T-helper 2 cell treated with Interferon-gamma antibody and Interleukin-4, amounts not matched to agents 100 ng/mL and 5 ng/mL, for 36 hours (primary cell): ENCODE data around the gene ARMC12. TPM values are rescaled to one million over a fixed set of nuclear protein-coding genes. Genes with fewer than 3 reads are reported as not detected.
"Not testable (repeated sequence)": the region's sequence is repeated elsewhere in the genome, so short reads cannot be mapped to it uniquely, and the experiment has no call there.

ENCODE experiments used
- intact Hi-C: fragments of 100-400 bp; cut with micrococcal nuclease; formaldehyde crosslinking; loops from one replicate; pipeline ENCODE4 v1.15.1; 2023
- total RNA-seq: library from RNA; stranded (reverse); gene quantifications from 2 replicates; pipeline ENCODE4 v1.2.3, GENCODE V29; 2022

Gene ARMC12, protein sequence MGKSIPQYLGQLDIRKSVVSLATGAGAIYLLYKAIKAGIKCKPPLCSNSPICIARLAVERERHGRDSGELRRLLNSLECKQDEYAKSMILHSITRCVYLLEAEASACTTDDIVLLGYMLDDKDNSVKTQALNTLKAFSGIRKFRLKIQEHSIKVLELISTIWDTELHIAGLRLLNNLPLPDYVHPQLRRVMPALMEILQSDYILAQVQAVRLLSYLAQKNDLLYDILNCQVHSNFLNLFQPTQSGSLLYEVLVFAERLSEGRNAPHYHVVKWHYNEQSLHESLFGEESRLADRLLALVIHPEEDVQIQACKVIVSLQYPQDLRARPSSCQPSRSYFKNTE
- total RNA-seq, result 0.86 and 0.91 TPM in 2 replicates

DNA sequence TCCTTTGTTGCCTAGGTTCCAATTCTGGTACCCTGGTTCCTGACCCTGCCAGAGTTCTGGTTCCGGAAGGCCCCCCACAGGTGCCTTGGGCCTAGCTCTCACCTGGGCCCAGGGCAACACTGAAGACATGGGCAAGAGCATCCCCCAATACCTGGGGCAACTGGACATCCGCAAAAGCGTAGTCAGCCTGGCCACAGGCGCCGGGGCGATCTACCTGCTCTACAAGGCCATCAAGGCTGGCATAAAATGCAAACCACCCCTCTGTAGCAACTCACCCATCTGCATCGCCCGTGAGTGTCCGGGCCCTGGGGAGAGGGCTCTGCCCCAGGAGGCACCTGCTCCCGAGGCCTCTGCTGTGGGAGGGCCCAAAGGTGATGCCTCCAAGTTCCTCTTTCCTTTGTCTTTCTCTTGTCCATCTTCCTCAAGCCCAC lies at the start of gene ARMC12:
TSS of gene ARMC12 (plus strand) at position 51 of the 431 bp plus-strand sequence. CDS start at position 128, 77 bp downstream.
- intact Hi-C loops, result loop anchor here (1.0 kb wide), 2 partner anchors 153 to 214 kb away; no protein-coding TSS in a partner anchor

DNA sequence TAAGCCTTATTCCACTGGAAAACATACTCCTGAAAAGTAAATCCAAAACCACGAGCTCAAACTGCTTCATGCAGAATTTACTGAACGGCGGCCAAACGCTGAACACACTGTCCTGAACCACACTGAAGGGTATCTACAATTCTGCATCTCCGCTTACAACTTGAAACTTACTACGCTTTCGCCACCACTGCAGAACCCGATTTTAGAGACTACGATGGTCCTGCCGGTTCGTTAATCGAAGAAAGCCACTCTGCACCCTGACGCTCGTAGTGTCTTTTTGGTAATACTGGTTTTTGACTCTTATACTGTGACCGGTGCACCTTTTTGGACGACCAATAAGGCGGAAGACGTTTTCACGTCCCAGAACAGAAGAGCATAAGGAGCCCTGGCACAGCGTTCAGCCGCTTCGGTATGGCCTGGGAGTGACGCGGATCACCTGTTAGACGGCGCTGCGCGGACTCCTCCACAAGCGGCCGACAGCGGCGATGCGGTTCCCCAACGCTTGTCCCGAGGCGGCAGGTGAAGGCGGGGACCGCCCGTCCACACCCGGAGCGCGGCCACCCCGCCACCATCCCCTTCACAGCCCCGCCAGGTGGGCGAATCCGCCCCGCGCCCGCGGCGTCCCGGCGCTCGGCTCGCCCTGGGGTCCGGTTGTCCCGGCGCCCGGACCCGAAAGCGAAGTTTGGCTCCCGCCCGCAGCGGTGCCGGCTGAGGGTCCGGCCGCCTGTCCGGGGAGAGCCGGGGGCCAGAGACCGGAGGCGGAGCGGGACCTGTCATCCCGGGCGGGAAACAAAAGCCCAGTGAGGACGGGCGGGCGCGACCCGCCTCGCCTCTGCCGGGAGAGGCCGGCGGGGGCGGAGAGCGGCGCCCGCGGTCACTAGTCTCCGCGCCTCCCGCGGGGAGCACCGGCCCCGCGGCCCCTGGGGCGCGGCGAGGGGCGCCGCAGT lies 48.9 kb upstream of the ARMC12 start:
- intact Hi-C loops, result loop anchor here (1.0 to 2.0 kb wide), 3 partner anchors 19 to 103 kb away; no protein-coding TSS in a partner anchor

DNA sequence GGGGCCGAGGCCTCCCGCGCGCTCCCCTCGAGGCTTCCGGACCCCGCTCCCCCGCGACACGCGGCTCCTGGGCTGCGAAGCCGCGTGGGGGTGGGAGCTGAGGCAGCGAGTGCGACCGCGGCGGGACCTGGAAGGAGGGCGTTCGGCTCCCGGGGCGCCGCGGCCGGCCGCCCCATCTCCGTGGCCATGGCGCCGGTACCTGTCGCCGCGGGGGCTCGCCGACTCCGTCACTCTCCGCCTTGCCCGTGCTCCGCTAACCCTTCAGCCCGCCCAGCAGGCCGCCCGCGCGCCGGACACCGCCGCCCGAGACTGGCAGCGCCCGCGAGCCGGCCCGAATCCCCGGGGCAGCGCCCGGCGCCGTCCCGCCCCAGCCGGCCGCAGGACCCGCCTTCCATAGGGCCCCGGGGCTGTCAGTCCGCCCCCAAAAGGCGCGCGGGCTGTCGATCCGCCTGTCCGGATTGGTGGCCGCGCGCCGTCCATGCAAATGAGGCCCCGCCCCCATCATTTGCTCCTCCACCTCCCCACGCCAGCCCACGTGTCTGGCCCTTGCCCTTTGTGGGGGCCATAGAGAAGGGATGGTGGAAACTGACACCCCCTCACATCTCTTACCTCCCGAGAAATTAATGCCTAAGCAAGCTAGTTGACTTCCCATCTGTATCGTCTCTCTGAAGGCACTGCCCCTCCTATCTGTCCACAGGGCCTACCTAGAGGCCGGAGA lies 48.1 kb upstream of the ARMC12 start, which contains the start of gene FKBP5:
TSS of gene FKBP5 (minus strand) at position 311 of the 718 bp plus-strand sequence. CDS start 46,091 bp downstream, outside the sequence.
- intact Hi-C loops, result loop anchor here (1.0 to 2.0 kb wide), 2 partner anchors 40 to 104 kb away; no protein-coding TSS in a partner anchor

DNA sequence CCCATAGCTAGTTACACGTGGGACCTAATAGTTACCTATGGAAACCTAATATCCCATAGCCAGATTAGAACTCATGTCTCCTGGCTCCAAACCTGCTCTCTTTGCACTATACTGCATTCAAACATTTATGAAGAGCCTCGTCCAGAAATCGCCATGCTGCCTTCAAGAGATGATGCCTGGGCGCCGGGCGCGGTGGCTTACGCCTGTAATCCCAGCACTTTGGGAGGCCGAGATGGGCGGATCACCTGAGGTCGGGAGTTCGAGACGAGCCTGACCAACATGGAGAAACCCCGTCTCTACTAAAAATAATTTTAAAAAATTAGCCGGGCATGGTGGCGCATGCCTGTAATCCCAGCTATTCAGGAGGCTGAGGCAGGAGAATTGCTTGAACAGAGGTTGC lies 46.8 kb upstream of the ARMC12 start:
- intact Hi-C loops, result not testable (repeated sequence)

DNA sequence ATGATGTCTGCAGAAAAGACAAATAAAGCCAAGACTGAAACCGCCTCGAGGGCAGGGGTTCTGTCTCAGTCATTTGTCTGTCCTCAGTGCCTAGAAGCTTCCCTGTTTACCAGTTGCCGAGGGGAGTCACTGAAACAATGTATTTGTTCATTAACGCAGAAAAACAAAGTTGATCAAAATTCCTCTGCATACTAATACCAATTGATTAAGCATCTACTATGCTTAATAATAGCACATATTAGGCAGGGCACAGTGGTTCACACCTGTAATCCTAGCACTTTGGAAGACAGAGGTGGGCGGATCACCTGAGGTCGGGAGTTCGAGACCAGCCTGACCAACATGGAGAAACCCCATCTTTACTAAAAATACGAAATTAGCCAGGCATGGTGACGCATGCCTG lies 46.3 kb upstream of the ARMC12 start:
- intact Hi-C loops, result no loop called here

DNA sequence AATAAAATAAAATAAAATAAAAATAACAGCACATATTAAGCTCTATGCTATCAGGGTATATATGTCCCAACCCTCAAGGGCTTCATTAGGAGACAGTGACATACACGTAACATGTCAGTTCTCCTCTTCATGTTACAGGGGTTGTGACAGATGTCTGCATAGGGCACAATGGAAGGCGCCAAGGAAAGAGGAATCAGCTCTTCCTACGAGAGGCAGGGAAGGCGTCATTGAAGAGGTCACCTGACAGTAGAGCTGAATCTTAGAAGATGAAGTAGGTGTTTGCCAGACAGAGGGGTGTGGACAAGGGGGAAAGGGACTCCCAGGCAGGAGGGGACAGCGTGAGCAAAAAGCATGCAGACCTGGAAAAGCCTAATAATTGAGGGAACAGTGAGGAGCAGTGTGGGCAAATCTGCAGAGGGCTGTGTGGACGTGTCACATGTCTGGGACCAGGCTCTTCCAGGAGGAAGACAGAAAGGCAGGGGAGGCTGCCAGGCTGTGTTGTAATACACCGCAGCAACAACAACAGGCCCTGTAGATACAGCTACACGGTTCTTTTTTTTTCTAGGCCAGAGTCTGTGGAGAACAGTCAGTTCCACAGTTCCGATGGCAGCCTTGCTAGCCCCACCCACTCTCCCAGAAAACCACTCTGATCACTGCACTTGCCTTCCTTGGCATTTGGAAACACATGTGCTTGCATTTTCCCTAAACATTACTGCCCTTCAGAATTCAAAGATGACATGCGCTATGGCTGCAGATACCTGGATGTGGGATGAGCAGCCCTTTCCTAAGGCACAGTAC lies 45.6 kb upstream of the ARMC12 start:
- intact Hi-C loops, result no loop called here

DNA sequence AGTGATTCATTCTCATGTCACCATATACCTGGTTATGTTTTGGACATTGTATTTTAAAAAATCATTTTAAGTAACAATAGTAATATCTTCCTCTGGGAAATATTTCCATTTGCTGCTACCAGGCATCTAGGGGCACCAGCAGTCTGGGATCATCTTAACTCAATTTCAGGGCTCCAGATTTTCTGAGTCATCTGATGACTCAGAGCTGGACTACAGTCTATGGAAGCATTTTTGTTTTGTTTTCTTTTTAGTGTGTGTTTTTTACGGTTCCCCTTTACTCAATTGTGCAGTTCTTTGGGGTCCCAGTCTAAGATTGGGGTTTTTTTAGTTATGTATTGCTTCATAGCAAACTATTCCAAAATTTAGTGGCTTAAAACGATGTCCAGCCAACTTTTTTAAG lies 42.4 kb upstream of the ARMC12 start:
- intact Hi-C loops, result no loop called here

DNA sequence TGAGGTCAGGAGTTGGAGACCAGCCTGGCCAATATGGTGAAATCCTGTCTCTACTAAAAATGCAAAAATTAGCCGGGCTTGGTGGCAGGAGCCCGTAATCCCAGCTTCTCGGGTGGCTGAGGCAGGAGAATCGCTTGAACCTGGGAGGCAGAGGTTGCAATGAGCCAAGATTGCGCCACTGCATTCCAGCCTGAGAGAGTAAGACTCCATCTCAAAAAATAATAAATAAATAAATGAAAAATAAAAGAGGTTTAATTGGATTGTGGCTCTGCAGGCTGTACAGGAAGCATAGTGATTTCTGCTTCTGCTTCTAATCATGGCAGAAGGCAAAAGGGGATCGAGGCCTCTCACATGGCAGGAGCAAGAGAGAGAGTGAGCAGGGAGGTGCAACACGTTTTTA lies 38.4 kb upstream of the ARMC12 start:
- intact Hi-C loops, result not testable (repeated sequence)

DNA sequence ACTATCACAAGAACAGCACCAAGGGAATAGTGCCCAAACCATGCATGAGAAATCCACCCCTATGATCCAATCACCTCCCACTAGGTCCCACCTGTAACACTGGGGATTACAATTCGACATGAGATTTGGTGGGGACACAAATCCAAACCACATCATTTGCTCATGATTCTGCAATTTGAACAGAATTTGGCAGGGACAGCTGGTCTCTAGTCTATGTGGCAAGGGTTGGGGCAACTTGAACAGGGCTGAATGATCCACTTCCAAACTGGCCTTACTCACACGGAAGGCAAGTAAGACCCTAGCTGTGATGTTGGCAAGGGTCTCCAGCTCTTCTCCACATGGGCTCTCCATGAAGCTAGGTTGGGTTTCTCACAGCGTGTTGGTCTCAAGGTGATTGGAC lies 38.0 kb upstream of the ARMC12 start:
- intact Hi-C loops, result no loop called here

DNA sequence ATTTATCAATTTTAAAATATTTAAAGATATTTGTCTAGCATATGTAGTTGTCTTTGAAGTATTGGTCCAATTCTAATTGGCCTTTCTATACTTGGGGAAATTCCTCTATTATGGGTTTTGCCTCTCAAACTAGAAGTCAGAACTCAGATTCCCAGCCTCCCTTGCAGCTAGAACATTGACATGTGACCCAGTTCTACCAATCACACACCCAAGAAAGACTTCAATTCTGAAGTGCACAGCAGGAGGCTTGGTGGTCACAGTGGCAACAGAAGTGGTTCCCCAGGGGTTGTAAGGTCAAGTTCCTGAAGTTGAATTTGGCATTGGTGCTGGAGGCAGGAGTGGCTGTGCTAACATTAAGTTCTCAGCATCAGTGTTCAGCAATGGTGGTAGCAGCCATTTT lies 33.3 kb upstream of the ARMC12 start:
- intact Hi-C loops, result no loop called here

DNA sequence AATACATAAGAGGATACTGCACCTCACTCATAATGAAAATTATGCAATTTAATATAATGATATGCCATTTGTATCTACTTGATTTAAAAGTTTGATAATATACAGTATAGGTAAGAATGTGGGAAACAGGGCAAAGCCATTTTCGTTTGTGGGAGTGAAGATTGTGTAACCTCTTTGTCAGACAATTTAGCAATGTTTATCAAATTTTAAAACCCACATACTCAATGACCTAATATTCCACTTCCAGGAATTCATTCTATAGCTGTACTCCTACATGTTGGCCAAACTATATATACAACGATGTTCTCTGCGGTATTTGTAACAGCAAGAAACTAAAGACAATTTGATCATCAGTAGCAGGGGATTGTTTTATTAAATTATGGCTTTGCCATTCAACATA lies 30.4 kb upstream of the ARMC12 start:
- intact Hi-C loops, result no loop called here

DNA sequence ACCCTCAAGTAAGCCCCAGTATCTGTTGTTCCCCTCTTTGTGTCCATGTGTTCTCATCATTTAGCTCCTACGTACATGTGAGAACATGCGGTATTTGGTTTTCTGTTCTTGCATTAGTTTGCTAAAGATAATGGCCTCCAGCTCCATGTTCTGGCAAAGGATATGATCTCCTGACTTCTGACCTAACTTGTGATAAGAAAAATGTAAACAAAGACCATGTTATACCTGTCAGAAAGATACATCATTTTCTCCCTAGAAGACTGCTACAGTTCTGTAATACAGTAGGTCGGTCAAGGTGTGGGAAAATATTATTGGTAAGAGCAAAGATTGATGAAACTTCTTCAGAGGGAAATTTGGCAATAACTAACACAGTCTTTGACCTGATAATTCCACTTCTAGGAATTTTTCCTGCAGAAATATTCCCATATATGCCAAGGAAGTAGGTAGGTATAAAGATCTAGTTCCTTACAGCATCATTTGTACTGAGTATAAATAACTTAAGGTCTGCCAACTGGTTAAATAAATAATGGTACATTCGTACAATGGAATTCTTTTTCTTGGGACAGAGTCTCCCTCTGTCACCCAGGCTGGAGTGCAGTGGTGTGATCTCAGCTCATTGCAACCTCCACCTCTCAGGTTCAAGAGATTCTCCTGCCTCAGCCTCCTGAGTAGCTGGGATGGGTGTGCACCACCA lies 29.0 kb upstream of the ARMC12 start:
- intact Hi-C loops, result no loop called here

DNA sequence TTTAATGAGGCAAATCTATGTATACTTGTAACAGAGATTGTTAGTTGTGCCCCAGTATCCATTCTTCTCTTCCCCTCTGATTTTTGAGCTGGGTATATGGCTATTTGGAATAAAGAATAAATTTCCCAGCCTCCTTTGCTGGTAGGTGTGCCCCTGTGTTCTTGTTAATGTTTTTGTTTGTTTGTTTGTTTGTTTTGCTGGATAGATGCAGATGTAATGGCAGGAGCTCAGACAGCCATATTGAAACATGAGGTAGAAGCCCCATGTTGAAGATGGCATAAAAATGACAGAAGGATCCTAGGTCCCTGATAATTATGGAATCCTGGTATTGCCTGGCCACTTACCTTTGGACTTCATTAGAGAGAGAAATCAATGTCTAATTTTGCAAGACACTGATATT lies 28.2 kb upstream of the ARMC12 start:
- intact Hi-C loops, result no loop called here

DNA sequence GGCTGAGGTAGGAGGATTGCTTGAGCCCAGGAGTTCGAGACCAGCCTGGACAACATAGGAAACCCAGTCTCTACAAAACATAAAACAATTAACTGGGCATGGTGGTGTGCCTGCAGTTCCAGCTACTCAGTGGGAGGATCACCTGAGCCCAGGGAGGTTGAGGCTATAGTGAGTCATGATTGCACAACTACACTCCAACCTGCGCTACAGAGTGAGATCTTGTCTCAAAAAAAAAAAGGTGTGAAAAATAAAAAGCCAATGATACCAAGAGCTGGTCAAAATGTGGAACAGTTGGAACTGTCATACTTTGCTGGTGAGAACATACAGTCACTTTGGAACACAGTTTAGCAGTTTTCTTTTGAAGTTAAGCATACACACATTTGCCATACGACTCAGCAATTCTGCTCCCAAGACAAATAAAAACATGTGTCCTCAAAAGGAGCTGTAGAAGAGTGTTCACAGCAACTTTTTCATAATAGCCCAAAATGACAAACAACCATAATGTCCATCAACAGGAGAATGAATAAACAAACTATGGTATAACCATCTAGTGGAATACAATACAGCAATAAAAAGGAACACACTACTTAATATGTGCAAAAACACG lies 26.5 kb upstream of the ARMC12 start:
- intact Hi-C loops, result no loop called here

DNA sequence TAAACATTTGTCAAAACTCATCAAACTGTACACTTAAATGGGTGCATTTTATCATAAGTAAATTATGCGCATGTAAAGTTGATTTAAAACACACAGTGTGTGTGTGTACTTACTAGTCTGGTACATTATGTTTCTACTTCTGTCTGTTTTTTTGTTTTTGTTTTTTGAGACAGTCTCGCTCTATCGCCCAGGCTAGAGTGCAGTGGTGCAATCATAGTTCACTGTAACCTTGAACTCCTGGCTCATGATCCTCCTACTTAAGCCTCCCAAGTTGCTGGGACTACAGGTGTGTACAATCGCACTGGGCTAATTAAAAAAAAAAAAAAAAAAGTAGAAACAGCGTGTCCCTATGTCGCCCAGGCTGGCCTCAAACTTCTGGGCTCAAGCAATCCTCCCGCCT lies 25.1 kb upstream of the ARMC12 start:
- intact Hi-C loops, result no loop called here

DNA sequence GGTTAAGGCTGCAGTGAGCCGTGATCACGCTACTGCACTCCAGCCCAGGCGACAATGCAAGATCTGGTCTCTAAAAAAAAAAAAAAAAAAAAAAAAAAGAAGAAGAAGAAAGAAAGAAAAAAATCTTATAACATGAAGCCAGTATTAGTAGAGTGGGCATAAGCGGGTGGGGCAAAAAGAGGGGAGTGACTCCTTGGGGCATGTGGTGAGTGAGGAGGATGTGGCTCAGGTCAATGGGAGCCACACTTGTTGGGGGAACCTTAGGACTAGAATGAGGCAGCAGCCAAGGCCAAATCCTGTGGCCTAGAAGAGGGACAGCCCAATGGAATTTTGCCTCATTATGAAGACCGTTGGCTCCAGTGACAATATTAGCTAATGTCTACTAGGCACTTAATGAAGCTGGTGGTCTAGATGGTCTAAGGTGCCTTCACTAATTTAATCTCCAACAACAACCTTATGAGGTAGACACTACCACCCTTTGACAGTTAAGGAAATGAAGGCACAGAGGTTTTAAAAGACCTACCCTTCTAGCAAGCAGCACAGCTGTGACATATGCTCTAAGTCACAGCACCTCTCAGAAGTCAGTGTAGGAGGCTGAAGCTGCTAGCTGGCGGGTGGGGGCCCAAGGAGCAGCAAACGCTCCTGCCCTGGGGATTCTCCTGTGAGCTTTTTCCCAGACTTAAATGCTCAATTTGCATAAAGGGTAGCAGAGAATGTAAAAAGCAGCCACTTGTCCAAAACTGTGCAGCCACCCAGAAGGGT lies 23.6 kb upstream of the ARMC12 start:
- intact Hi-C loops, result no loop called here

DNA sequence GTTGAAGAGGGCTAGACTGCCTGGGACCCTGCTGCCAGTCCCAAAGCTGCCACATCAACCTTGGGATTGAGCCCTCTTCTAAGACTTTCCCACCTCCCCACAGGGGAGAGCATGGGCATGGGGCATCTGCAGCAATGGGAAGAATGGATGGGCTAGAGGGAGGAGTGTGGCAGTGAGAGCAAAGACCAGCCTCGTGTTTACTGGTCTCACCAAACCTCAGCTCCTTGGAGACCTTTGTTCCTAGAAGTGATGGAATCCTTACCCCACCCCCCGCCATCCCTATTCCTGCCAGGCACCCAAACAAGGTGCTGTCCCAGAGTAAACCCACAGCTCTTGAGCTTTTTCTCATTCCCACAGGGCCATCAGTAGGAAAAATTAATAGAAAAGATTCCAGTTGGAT lies 20.0 kb upstream of the ARMC12 start:
- intact Hi-C loops, result no loop called here

DNA sequence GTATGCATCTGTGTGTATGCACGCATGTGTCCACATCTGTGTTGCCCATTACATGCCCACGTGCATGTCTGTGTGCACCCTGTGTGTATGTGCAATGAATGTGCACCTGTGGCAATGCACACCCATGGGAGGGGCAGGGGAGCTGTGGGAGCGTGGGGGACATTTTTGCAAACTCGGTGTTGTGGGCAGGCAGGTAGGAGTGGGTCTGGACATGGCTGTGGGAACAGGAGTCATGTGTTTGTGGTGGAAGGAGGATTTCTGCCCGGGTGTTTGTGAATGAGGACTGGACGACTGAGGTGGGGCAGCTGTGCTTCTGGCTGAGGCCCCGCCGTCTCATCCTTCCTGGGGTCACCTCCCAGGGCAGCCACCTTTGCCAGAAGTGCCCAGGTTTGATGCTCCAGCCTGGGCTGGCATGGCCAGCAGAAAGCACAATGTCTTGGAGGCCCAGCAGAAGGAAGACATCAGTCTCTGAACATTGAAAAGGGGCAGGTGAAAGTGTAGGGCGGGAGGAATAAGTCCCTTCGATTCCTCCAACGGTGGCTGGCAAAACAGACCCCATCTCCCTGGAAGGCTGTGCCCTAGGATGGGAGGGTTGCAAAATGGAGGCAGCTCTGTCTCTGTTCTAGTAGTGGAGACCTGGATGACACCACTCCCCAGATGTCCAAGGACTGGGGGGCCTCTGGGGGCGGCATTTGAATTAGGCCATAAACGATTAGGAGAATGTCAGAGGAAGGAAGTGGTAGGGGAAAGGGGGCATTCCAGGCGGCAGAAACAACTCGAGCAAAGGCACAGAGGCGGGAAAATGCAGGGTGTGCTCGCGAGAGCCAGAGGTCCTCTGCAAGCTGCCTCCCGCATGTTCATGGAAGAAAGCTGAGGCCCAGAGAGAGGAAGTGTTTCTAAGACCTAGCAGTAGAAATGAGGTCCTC lies 19.1 kb upstream of the ARMC12 start:
- intact Hi-C loops, result no loop called here
